Measurements from ENCODE around the gene PHACTR3.

The PHACTR3 gene

DNA sequence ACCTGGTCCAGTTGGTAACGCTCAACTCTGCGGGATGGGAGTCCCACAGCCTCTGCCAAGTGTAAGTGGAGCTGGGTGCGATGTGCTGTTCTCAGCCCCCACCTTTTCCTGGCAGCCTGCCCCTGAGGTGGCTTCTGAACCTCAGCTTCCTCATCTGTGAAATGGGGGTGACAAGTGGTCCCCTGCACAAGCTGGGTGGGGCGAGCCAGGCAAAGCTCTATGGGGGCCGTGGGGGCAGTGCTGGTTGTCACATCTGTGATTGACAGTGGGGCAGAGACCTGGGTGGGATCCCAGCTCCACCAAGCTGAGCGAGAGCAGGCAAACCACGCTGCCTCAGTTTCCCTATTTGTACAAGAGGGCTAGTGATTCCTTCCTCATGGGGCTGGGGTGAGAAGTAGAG, 166.5 kb downstream of the PHACTR3 start:
- TF ChIP-seq, protein P1, sequence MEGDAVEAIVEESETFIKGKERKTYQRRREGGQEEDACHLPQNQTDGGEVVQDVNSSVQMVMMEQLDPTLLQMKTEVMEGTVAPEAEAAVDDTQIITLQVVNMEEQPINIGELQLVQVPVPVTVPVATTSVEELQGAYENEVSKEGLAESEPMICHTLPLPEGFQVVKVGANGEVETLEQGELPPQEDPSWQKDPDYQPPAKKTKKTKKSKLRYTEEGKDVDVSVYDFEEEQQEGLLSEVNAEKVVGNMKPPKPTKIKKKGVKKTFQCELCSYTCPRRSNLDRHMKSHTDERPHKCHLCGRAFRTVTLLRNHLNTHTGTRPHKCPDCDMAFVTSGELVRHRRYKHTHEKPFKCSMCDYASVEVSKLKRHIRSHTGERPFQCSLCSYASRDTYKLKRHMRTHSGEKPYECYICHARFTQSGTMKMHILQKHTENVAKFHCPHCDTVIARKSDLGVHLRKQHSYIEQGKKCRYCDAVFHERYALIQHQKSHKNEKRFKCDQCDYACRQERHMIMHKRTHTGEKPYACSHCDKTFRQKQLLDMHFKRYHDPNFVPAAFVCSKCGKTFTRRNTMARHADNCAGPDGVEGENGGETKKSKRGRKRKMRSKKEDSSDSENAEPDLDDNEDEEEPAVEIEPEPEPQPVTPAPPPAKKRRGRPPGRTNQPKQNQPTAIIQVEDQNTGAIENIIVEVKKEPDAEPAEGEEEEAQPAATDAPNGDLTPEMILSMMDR (IDR thresholded peaks at IDR 0.05; ENCODE audit: low read depth, low read length, missing control alignments): no peak
- no peak overlapping the region for H3K4me3 ChIP-seq (replicated peaks; ENCODE audit: low read depth, low read length)
- DNase-seq (ENCODE audit: extremely low read depth, low read depth): no peak

DNA sequence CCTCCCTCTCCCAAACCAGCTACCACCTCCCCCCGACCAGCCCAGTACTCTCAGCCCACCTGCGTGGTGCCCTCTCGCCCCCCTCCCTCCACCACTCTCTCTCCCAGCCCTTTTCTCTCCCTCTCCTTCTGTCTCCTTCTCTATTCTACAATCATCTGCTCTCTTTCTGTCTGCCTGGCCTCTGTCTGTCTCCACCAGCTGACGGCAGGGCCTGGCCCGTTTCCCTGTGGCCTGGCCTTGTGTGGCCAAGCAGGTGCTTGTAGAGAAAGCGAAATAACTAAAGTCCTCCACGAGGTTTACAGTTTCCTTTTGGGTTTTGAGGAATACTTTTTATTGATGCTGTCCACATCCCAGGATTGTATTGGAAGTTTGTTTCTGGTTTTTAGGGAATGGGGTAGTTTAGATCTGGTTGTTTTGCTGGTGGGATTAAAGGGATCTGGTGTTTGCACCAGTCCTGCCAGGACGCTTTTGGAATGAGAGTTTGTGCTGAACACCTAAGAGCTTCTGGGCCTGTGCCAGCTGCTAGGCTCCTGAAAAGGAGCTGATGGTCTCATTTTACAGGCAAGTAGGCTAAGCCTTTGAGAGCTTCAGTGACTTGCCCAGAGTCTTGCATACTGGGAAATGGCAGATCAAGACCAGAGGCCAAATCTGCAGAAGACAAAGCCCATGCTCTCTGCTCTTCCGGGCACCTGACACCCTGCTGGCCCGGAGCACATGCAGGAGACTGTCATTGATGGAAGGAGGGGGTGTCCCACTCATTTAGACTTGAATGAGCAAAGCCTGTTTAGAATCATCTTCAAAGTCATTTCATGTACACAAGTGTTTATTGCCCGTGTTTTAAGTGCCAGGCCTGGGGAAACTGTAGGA, 167.4 kb downstream of the PHACTR3 start:
- TF ChIP-seq, protein P1 (IDR thresholded peaks at IDR 0.05; ENCODE audit: low read depth, low read length, missing control alignments): no peak
- no peak for DNase-seq (ENCODE audit: extremely low read depth, low read depth)
- no peak overlapping the region for H3K4me3 ChIP-seq (replicated peaks; ENCODE audit: low read depth, low read length)

DNA sequence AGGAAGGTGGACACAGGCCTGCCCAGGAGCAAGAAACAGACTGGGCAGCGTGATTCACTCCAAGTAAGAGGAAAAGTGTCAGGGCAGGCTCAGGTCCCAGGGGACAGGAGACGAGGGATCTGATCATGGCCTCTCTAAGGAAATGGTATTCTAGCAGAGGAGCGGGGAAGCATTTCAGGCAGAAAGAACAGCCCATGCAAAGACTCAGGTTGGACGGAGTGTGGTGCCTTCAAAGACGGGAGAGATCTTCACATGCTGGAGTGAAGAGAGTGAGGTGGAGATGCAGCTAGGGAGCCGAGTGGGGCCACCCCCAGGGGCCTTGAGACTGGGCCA, 168.0 kb downstream of the PHACTR3 start:
- no peak for DNase-seq (ENCODE audit: extremely low read depth, low read depth)
- TF ChIP-seq, protein P1 (IDR thresholded peaks at IDR 0.05; ENCODE audit: low read depth, low read length, missing control alignments): no peak

DNA sequence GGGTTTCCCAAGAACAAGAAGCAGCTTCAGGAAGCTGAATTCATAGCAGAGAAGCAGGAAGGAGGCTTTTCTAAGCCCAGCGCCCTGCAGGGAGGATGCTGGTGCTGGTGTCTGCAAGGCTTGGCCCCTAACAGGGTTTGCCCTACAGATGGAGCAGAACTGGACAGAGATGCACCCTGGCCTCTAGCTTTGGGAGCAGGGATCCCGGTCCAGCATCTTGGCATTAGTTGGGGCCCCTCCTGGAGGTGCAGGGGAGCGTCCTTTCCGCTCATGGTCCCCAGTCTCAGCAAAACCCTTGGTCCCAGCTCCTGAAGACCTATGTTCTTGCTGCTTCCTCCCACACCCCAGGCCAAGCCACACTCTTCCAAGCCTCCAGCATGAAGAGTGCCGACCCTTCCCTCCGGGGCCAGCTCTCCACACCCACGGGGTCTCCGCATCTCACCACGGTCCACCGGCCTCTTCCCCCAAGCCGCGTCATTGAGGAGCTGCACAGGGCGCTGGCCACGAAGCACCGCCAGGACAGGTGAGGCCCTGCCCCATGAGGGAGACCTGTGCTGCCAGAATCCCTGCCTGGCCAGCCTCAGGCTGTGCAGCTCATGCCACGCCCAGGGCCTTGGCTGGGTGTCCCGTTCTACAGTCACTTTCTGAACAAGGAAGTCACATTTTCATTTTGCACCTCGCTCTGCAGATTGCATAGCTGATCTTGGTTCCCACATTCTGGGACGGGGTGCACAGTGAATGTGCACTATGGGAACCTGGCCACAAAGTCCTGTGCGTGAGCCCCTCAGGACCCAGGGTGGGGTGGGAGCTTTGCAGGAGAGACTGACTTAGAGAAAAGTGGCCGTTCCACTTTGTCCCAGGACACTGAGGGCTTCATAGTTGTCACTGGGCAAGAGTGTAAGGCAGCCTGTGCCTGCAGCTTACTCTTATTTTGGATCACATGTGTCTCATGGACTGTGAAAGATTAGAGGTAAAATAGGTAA, 168.9 kb downstream of the PHACTR3 start:
- H3K4me3 ChIP-seq (replicated peaks; ENCODE audit: low read depth, low read length): no peak overlapping the region
- TF ChIP-seq, protein P1 (IDR thresholded peaks at IDR 0.05; ENCODE audit: low read depth, low read length, missing control alignments): no peak
- no peak for DNase-seq (ENCODE audit: extremely low read depth, low read depth)

More for the DNA sequence above, 168.0 kb downstream of the PHACTR3 start:
- no peak overlapping the region for H3K4me3 ChIP-seq (replicated peaks; ENCODE audit: low read depth, low read length)

DNA sequence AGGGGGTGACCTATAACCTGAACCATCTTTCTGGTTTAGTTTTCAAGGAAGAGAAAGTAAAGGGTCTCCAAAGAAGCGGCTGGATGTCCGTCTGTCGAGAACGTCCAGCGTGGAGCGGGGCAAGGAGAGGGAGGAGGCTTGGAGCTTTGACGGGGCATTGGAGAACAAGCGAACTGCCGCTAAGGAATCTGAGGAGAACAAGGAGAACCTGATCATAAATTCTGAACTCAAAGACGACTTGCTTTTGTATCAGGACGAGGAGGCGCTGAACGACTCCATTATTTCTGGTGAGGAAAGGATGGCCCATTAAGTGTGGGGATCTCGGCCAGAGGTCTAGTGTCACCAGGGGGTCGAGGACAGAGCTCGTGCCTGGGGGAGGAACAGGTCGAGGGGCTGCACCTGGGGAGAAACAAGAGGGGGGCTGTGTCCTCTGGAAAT, 169.9 kb downstream of the PHACTR3 start:
- no peak for DNase-seq (ENCODE audit: extremely low read depth, low read depth)
- TF ChIP-seq, protein P1 (IDR thresholded peaks at IDR 0.05; ENCODE audit: low read depth, low read length, missing control alignments): no peak
- H3K4me3 ChIP-seq (replicated peaks; ENCODE audit: low read depth, low read length): no peak overlapping the region

DNA sequence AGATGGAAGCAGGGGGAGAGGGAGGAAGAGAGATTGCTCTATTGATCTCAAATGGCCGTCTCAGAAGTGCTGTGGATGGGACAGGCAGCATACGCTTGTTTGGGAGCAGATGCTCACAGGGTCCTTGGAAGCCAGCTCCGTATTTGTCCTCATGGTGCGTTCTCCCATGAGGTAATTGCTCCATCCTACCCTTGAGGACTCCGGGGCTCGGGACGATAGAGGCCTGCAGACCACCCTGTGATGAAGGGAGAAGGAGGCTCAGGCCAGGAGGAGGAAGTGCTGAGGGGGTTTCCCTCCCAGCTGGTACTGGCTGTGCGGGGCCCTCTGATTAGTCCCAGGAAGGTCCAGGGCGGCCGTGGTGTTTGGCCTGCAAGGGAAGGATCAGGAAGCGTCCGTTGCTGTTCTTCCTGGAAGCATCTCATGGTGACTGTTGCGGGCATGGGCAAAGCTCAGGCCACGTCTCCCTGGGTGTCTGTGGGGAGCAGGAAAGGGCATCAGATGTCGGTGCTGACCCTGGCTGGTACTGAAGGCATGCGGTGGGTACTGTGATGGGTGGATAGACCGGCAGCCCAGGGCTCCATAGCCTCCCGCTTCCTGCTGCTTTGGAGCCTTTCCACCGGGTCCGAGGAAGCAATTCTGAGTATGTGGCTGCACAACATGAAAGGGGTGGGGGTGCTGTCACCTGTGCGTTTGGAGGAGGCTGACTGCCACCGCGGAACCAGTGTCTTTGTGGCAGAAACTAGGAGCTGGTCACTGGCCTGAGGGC, 170.8 kb downstream of the PHACTR3 start:
- no peak overlapping the region for H3K4me3 ChIP-seq (replicated peaks; ENCODE audit: low read depth, low read length)
- TF ChIP-seq, protein P1 (IDR thresholded peaks at IDR 0.05; ENCODE audit: low read depth, low read length, missing control alignments): no peak
- no peak for DNase-seq (ENCODE audit: extremely low read depth, low read depth)

All from HFF-Myc (cell line).